Muscle layer of duodenum (tissue), 2 donors: ENCODE data around the gene MGAT4A.

ENCODE experiments used
- H3K27ac ChIP-seq: one replicate; pipeline ENCODE4 v1.7.0; 2013; ENCODE audit warnings: mild to moderate bottlenecking, low read length
- H3K27me3 ChIP-seq: one replicate; pipeline ENCODE4 v1.7.0; 2013; ENCODE audit warnings: low read depth, mild to moderate bottlenecking, control low read depth, low read length
- H3K36me3 ChIP-seq, 2 donors: one replicate each; pipeline ENCODE4 v1.7.0; 2013; ENCODE audit warnings: low read length in 2 of 2, control low read depth in 1 of 2, mild to moderate bottlenecking in 1 of 2; ENCODE audit not compliant: insufficient read depth in 2 of 2, control insufficient read depth in 1 of 2
- H3K4me1 ChIP-seq, 2 donors: one replicate each; pipeline ENCODE4 v1.7.0; 2013; ENCODE audit warnings: low read length in 2 of 2, mild to moderate bottlenecking in 2 of 2, control low read depth in 1 of 2, moderate library complexity in 1 of 2; ENCODE audit not compliant: insufficient read depth in 2 of 2, control insufficient read depth in 1 of 2
- H3K4me3 ChIP-seq, 2 donors: one replicate each; pipeline ENCODE4 v1.7.0; 2013; ENCODE audit warnings: low read length in 2 of 2, low read depth in 1 of 2, mild to moderate bottlenecking in 1 of 2
- H3K9me3 ChIP-seq, 2 donors: one replicate each; pipeline ENCODE4 v1.7.0; 2013; ENCODE audit warnings: low read length in 2 of 2, control low read depth in 1 of 2, mild to moderate bottlenecking in 1 of 2; ENCODE audit not compliant: control insufficient read depth in 1 of 2
- donor health status: healthy.

Gene MGAT4A

DNA sequence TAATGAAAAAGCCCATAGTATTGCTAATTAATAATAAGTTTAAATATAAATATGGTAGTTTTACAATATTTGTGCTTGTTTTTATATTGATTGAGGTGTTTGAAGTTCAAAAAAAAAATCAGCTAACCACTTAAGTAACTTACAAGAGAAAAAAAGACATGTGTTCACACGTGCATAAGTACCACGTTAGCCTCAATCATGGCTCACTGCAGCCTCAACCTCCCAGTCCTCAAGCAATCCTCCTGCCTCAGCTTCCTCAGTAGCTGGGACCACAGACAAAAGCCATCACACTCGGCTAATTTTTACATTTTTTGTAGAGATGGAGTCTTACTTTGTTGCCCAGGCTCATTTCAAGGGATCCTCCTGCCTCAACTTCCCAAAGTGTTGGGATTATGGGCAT lies 19.4 kb downstream of the MGAT4A start:
- H3K4me1 ChIP-seq = peaks cover 16 to 20% of the 10 kb centered on the region in 2 donors
- H3K27ac ChIP-seq = no peak overlapping the region

GRCh38 chr2:98710734-98711133 lies 20.2 kb downstream of the MGAT4A start:
- H3K4me1 ChIP-seq = peaks cover 16 to 20% of the 10 kb centered on the region in 2 donors
- H3K9me3 ChIP-seq = no peaks in the 10 kb centered on the region
- no peak overlapping the region for H3K27ac ChIP-seq
- H3K27me3 ChIP-seq = no peaks in the 10 kb centered on the region
- H3K36me3 ChIP-seq = no peaks in the 10 kb centered on the region
- no peak overlapping the region for H3K4me3 ChIP-seq

More for the DNA sequence above, 19.4 kb downstream of the MGAT4A start:
- Histone ChIP-seq H3K36me3 (no peaks in the 10 kb centered on the region), H3K4me3 (no peak overlapping the region), H3K9me3 (no peaks in the 10 kb centered on the region), H3K27me3 (no peaks in the 10 kb centered on the region)

GRCh38 chr2:98709535-98709934 lies 21.4 kb downstream of the MGAT4A start:
- no peak overlapping the region for H3K27ac ChIP-seq
- no peaks in the 10 kb centered on the region for H3K27me3 ChIP-seq
- H3K9me3 ChIP-seq = no peaks in the 10 kb centered on the region
- H3K36me3 ChIP-seq = no peaks in the 10 kb centered on the region
- H3K4me3 ChIP-seq = no peak overlapping the region
- H3K4me1 ChIP-seq = peaks cover 16 to 20% of the 10 kb centered on the region in 2 donors

GRCh38 chr2:98708396-98709186 lies 22.3 kb downstream of the MGAT4A start:
- Histone ChIP-seq H3K4me3 (peak overlapping the region in 1 of 2 donors; percentile 6), H3K27ac (no peak overlapping the region), H3K27me3 (no peaks in the 10 kb centered on the region), H3K4me1 (peaks cover 20 to 24% of the 10 kb centered on the region in 2 donors), H3K36me3 (no peaks in the 10 kb centered on the region), H3K9me3 (no peaks in the 10 kb centered on the region)

DNA sequence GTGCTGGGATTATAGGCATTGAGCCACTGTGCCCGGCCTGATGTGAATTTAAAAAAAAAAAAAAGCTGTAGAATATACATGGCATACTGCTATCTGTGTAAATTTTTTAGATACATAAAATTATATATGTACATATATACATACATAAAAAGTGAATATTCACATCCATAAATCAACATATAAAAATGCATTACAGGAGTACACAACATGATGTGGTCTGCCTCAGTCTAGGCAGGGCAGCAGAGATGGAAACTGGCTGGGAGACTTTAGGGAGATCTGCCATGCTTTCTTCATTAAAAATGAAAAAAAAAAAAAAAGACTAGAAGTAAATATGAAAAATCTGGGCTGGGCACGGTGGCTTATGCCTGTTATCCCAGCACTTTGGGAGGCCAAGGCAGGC lies 24.3 kb downstream of the MGAT4A start:
- no peaks in the 10 kb centered on the region for H3K27me3 ChIP-seq
- no peaks in the 10 kb centered on the region for H3K36me3 ChIP-seq
- no peak overlapping the region for H3K27ac ChIP-seq
- H3K4me3 ChIP-seq = no peak overlapping the region
- no peaks in the 10 kb centered on the region for H3K9me3 ChIP-seq
- H3K4me1 ChIP-seq = peaks cover 33 to 35% of the 10 kb centered on the region in 2 donors

GRCh38 chr2:98705333-98705617 lies 25.7 kb downstream of the MGAT4A start:
- Histone ChIP-seq H3K4me3 (no peak overlapping the region), H3K27me3 (no peaks in the 10 kb centered on the region), H3K27ac (no peak overlapping the region), H3K4me1 (peaks cover 40 to 43% of the 10 kb centered on the region in 2 donors), H3K36me3 (no peaks in the 10 kb centered on the region), H3K9me3 (no peaks in the 10 kb centered on the region)

GRCh38 chr2:98704499-98705332 lies 26.2 kb downstream of the MGAT4A start:
- Histone ChIP-seq H3K9me3 (no peaks in the 10 kb centered on the region), H3K4me1 (peaks cover 37 to 43% of the 10 kb centered on the region in 2 donors), H3K36me3 (no peaks in the 10 kb centered on the region), H3K27me3 (no peaks in the 10 kb centered on the region), H3K4me3 (no peak overlapping the region), H3K27ac (no peak overlapping the region)

GRCh38 chr2:98703738-98704137 lies 27.2 kb downstream of the MGAT4A start:
- Histone ChIP-seq H3K4me3 (no peak overlapping the region), H3K27me3 (no peaks in the 10 kb centered on the region), H3K4me1 (peaks cover 27 to 35% of the 10 kb centered on the region in 2 donors), H3K9me3 (no peaks in the 10 kb centered on the region), H3K27ac (peak overlapping the region; percentile 87), H3K36me3 (no peaks in the 10 kb centered on the region)

DNA sequence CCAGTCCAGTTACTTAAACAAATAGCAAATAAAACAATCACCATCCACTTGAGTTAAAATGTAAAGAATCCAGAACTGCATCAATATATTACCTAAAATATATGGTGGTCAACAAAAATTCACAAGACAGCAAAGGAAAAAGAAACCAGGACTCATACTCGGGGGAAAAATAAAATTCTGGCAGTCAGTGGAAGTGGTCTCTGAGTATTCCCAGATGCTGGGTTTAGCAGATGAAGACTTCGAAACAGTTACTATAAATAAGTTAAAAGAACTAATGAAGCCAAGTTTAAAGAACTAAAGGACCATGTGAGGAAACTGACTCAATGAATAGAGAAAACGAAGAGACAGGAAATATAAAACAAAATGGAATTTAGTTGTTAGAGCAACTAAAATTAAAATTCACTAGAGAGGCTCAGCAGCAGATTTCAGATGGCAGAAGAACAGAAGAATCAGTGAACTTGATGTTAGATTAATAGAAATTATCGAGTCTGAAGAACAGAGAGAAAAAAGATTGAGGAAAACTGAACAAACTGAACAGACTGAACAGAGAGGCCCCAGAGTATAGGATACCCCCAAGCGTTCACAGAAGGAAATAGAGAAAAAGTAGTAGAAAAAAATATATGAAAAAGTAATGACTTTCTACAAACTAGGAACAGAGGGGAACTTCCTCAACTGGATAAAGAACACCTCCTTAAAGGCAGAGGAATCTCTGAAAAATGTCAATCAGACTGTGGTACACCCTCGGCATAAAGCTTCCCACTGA lies 27.9 kb downstream of the MGAT4A start:
- H3K4me3 ChIP-seq = peak overlapping the region; percentile 20 to 24
- no peaks in the 10 kb centered on the region for H3K9me3 ChIP-seq
- no peaks in the 10 kb centered on the region for H3K27me3 ChIP-seq
- peak overlapping the region; percentile 87 for H3K27ac ChIP-seq
- H3K4me1 ChIP-seq = peaks cover 27 to 34% of the 10 kb centered on the region in 2 donors
- H3K36me3 ChIP-seq = no peaks in the 10 kb centered on the region

DNA sequence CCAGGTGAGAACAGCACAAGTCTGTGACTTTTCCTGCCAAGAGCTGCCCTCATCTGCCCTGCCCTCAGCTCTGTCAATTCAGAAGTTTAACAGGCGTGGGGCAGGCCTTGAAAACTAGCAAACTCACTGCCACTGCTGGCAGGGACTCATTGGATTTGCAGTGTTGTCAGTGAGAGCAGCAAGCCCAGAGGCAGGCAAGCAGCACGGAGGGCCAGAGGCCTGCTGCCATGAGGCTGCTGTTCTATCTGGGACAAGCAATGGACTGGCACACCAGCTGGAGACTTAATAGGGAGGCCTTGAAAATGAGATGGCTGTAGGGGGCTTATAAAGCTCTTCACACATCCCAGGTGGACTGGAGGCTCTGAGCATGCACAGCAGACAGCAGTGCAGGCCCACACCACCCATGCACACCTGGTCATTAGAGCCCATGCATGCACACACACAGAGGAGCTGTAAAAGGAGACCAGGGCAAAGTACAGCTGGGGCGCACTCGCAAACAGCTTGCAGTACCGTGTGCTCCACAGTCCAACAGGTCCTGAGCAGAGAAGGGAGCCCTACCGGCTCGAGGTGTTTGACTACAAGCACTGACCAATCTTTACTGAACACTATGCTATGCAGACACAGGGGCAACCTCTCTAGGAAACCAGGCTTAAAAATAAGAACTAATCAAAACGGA lies 28.7 kb downstream of the MGAT4A start:
- H3K4me3 ChIP-seq = peak overlapping the region; percentile 20 to 24
- peaks cover 20 to 28% of the 10 kb centered on the region in 2 donors for H3K4me1 ChIP-seq
- peak overlapping the region; percentile 87 for H3K27ac ChIP-seq
- no peaks in the 10 kb centered on the region for H3K27me3 ChIP-seq
- no peaks in the 10 kb centered on the region for H3K9me3 ChIP-seq
- H3K36me3 ChIP-seq = no peaks in the 10 kb centered on the region
